Activated CD4-positive, alpha-beta T cell treated with anti-CD3 and anti-CD28 coated beads, Interleukin-2, amount 50 U/mL, for 24 hours (primary cell): ENCODE measurements around the gene ARMC2.

Source experiments
- DNase-seq, 2 donors: peaks; one replicate each; pipeline ENCODE4 v3.0.0-alpha.2; 2020; ENCODE audit warnings: low read depth in 1 of 2, low spot score in 1 of 2

The ARMC2 gene

GRCh38 chr6:108985301-108985700 lies 137.1 kb downstream of the ARMC2 start:
- no peak for DNase-seq

DNA sequence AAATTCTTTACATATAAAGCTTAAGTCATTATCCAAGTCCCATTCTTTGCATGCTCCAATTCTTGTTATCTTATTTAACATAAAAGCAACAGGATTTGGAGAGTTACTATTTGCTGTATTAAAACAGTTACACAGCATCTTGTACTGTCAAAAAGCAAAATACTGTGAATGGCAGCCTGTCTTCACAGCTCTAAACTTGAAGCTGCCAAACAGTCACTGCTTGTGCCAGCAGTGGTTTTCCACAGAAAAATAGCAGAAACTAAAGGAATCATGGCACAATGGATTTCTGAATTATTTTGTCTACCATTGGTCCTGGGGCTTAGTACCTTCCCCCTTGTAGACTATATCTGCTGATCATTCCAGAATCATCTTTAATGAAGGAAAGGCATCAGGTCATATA lies 138.9 kb downstream of the ARMC2 start:
- no peak for DNase-seq

- no peak for DNase-seq
Observed at GRCh38 chr6:108988296-108988695, 140.1 kb downstream of the ARMC2 start.

DNA sequence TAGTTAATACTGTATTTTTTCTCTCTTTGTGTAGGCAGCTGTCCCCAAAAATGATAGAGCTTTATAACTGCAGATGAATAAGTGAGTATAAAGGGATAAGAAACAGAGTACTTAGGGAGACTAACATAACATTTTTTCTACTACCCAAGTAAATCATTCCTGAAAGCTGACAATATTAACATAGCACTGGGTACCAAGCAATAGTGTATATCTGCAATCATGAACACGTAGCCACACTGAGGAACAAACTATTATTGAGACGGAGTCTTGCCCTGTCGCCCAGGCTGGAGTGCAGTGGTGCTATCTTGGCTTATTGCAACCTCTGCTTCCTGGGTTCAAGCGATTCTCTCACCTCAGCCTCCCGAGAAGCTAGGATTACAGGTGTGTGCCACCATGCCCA lies 140.5 kb downstream of the ARMC2 start:
- no peak for DNase-seq

DNA sequence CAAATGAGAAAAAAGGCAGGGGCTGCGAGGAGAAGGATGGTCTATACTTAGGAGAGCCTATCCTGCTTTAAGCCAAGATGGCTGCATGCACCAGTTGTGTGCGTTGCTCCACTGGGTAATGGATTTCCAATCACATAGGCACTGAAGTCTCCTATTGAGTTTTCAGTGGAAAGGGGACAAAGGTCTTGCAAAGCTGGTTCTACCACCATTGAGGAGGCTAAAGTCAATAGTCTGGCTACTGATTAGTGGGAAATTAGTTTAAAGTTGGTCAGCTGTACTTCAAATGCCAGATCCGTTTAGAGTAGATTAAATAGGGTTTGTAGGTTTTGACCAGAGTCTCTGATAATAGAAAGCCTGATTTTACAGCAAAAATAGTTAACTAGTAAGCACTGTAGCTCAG lies 141.5 kb downstream of the ARMC2 start:
- no peak for DNase-seq

- no peak for DNase-seq
Observed at GRCh38 chr6:108993876-108994275, 145.7 kb downstream of the ARMC2 start.

DNA sequence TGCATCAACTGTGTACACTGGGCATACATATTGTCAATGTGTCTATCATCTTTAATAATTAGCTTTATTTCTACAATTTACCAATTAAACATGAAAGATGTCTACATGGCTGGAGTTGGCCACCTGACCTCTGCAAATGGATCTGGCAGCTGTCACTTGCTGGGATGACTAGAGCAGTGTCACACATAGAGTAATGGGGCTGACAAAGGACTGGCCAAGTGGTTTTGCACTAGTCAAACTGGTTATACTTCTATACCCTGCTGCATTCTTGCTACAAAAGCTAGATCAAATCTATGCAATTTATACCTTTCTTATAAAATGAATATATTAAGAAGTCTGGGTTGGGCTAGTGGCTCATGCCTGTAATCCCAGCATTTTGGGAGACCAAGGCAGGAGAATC lies 147.1 kb downstream of the ARMC2 start:
- DNase-seq: no peak

GRCh38 chr6:108996208-108996607 lies 148.0 kb downstream of the ARMC2 start:
- no peak for DNase-seq

DNA sequence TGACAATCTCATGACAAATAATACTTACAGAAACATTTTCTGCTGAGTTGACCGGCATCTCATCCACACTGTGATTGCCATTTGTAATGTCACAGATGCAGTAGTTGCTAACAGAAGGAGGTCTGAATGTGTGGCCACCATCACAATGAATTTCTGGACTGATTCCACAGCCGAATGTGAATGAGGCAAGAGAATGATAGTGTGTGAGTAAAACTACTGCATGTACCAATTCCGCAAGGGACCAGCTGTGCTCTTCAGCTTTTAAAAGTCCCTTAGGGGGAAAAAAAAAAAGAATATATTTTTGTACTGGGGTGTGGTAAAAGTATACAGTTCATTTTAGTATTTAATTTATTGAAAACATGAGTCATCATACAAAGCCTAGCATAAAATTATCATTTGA lies 150.3 kb downstream of the ARMC2 start:
- DNase-seq: no peak

DNA sequence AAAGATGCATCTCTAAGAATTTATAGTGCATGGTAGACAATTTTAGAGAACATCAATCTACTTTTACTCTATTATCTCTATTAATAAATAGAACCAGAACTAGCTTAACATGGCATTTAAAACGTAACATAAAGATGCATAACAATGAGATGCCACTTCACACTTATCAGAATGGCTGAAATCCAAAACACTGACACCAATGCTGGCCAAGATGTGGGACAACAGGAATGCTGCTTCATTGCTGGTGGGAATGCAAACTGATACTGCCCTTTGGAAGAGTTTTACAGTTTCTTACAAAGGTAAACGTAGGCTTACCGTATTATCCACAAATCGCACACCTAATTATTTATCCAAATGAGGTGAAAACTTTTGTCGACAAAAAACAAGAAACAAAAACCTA lies 151.2 kb downstream of the ARMC2 start:
- no peak for DNase-seq

DNA sequence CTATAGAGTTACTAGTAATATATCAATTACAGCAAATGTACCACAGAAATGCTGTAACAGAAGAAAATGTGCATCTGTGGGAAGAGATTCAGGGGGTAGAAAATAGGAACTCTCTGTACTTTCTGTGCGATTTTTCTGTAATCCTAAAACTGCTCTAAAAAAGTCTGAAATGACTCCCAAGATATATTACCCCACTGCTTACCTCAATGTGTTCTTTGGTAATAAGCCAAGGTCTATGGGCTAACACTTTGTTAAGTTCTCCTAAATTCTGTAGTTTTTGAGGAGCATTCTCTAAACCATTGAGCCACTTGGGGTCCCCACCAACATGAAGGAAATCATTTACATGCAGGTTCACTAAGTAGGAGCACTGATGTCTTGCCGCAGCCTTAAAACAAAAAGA lies 152.1 kb downstream of the ARMC2 start:
- no peak for DNase-seq

DNA sequence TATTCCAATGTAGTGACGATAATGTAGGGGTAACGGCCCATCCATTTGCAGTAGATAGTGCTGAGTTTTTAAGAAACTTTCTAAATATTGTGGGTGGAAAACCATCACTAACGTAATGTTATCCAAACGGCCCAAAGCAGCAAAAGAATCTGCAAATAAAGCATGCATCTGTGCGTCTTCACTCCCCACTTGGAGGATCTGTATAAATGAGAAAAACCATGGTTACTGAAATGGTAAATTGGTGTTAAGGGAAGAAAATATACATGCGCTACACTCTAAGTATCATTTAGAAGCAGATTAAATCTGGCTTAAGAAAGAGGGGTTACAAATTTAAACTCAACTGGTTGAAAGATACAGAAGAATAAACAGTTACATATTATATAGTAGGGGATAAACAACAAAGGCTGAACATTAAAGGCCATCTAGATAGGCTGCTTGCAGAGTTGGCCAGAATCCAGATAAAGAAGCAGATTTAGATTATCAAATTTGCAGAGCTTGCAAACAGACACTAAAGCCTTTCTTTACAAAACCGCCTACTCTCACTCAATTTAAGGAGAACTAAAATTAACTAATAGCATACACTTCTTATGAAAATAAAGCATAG lies 153.2 kb downstream of the ARMC2 start:
- DNase-seq: no peak

- no peak for DNase-seq
Observed at GRCh38 chr6:109002051-109002697, 154.0 kb downstream of the ARMC2 start.

DNA sequence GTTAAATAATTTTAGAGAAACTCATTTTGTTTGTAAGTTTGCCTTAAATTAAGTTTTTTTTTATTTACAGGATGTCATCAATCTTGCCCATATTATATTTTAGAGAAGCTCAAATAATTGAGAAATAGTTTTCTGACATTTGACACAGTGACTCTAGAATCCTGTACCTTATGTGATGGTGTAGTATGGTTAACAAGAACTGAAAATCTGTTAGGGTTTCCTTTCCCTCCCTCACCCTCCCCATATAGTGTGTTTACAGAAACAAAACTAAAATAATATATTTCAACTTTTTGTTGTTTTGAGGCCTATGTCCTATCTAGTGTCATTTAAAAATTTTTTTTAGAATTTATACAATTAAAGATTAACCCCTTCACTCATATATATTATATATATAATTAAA lies 154.7 kb downstream of the ARMC2 start:
- DNase-seq: no peak

- DNase-seq: no peak
Observed at GRCh38 chr6:109006818-109007217, 158.6 kb downstream of the ARMC2 start.

DNA sequence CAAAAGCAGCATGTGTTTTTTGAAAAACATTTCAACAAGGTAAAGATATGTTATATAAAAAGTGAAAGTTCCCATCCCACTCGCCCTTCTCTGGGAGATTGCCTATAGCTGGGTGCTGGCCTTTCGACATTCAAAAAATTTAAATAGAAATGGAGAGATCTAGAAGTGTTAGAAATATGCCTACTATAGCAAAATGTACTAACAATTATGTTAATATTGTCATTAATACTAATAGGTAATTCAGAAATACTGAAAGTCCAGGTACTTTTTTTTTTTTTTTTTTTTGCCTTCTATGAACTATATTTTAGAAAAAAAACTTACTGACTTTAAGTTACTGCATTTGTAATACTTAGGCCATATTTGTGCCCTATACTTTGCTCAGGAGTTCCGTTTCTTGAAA lies 159.3 kb downstream of the ARMC2 start:
- no peak for DNase-seq

GRCh38 chr6:109008054-109008453 lies 159.8 kb downstream of the ARMC2 start:
- no peak for DNase-seq

- no peak for DNase-seq
Observed at GRCh38 chr6:109008537-109009235, 160.5 kb downstream of the ARMC2 start.

- DNase-seq: peak; percentile 73 to 82
Observed at GRCh38 chr6:109009236-109009961, 161.2 kb downstream of the ARMC2 start.

GRCh38 chr6:109009962-109010704 lies 161.9 kb downstream of the ARMC2 start:
- DNase-seq: no peak

GRCh38 chr6:109010705-109011102 lies 162.5 kb downstream of the ARMC2 start:
- no peak for DNase-seq
